HG03175 (cell line): ENCODE measurements around the gene CTNNA3.
"Not testable (repeated sequence)": the region's sequence is repeated elsewhere in the genome, so short reads cannot be mapped to it uniquely, and the experiment has no call there.

Experiments used
- ATAC-seq: cut with Tn5 transposase; IDR thresholded peaks from one replicate; pipeline ENCODE4 v1.9.1; 2021; ENCODE audit warnings: mild to moderate bottlenecking, moderate library complexity; ENCODE audit not compliant: unreplicated experiment

CTNNA3 gene

DNA sequence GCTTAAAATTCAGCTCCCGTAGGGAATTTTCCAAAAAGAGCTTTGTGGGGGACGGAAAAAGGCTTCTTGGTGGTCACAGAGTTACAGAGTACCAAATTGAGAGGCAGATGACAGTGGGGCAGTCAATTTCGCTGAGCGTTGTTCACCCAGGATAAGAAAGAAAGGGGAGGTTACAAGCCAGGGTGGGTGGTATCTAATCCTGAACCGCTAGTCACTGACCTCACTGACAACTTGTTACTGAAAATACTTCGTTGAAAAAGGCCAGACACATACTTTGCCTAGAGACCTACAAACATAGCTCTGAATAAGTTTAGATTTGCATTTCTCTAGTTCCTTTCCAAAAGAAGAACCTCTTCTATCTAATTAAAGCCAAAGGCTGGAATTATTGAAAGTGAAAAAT is at the start of gene CTNNA3:
CTNNA3 (minus strand) TSS at position 167 of the 400 bp plus-strand sequence.
- ATAC-seq = no peak

DNA sequence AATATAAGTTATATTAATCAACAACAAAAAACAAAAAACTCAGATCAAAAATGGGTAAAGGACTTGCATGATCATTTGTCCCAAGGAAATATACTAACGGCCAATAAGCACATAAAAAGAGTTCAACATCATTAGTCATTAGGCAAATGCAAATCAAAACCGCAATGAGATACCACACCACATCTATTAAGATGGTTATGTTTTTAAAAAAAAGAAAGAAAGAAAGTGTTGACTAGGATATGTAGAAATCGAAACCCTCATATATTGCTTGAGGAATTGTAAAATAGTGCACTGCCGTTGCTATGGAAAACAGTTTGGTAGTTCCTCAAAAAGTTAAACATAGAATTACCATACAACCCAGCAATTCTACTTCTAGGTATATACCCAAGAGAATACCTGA is 39.4 kb upstream of the CTNNA3 start:
- no peak for ATAC-seq

DNA sequence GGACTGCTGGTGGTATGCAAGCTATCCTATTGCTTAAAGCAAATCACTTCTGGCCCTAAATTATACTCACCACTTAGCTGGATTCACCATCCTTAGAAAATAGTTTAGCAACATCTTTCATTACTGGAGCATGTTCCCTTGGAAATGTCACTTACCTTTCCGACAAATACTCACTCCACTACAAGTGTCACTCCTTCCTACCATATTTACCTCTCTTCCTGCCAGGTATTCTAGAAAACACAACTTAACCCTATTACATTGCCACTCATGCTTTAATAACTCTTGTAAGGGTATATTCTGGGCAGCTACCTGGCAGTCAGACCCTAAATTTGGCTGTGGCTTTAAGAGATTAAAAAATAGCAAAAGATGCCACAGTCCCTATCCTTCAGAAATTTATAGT is 37.5 kb upstream of the CTNNA3 start:
- no peak for ATAC-seq

DNA sequence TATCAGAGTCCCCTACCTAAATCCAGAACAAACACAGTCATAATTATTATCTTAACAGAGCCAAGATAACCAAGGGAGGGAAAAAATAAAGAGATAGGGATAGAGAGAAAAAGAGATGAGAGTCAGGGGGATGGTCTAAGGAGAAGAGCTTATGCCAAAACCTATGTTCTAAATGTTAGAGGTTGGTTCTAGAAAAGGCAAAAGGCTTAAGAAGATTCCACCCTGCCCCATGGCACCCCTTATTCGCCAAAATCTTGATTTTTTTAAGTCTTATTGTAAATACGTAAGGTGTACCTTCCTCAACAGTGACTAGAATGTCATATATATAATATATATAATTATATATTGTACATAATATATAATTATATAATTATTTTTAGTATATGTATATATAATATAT is 29.6 kb upstream of the CTNNA3 start:
- ATAC-seq = no peak

DNA sequence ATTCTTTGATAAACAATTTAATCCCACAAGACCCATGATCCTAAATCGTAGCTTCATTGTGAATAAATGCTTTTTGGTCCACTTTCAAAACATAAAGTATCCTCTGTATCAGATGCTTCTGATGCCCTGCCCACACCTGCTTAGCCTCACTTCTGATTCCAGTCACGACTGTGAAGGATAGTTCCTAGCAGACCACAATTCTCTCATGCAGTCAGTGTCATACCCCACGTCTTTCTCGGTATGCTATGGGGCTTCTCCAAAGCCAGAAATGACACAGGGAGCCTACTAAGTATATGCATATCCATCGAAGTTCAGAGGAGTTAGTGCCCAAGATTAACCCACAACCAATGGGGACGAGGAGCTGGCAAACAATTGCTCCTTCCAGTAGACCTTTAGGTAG is 27.6 kb upstream of the CTNNA3 start:
- no peak for ATAC-seq

DNA sequence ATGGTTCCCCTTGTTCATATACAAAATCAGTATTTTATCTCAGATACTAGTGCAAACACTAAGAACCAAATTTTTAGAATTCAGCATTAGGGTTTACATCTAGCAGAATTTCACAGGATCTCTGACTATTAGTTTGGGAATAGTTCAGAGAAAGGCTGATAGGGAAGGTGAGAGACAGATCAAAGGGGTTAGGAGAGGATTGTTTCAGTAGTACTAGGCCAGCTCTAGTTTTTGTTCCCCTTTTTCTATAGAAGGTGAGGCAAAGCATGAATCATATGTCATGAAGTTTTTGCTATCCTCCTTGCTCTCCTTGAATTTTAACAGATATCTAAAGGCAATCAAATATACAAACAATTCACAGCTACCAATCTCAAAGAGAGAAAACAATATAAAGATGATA is 26.1 kb upstream of the CTNNA3 start:
- peak; percentile 71 for ATAC-seq

DNA sequence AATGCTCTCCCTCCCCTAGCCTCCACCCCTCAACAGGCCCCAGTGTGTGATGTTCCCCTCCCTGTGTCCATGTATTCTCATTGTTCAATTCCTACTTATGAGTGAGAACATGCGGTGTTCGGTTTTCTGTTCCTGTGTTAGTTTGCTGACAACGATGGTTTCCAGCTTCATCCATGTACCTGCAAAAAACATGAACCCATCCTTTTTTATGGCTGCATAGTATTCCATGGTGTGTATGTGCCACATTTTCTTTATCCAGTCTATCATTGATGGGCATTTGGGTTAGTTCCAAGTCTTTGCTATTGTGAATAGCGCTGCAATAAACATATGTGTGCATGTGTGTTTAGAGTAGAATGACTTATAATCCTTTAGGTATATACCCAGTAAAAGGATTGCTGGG is 20.5 kb upstream of the CTNNA3 start:
- ATAC-seq = not testable (repeated sequence)

DNA sequence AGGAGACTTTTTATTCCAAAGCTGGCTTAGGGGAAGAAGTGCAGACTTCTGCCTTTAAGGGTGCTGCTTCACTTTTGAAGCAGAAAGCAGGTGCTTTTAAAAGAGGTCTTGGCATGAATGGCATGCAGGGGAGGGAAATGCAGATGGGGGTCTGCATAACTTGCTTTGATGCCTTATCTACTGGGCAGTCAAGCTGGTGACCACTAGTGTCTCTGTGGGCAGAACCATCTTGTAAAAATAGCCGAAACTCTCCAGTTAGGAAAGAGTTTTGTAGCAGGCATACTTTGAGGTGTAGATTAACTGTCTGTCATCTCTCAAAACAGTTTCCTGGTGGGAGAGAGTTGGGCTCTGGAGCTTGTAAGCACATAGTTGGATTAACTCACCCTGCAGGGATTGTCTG is 9.9 kb upstream of the CTNNA3 start:
- ATAC-seq = no peak

DNA sequence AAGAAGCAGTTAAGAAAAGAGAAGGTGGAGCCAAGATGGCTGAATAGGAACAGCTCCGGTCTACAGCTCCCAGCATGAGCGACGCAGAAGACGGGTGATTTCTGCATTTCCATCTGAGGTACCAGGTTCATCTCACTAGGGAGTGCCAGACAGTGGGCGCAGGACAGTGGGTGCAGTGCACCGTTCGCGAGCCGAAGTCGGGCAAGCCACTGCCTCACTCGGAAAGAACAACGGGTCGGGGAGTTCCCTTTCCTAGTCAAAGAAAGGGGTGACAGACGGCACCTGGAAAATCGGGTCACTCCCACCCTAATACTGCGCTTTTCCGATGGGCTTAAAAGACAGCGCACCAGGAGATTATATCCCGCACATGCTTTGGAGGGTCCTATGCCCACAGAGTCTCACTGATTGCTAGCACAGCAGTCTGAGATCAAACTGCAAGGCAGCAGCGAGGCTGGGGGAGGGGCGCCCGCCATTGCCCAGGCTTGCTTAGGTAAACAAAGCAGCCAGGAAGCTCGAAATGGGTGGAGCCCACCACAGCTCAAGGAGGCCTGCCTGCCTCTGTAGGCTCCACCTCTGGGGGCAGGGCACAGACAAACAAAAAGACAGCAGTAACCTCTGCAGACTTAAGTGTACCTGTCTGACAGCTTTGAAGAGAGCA is 3.7 kb upstream of the CTNNA3 start:
- ATAC-seq = not testable (repeated sequence)

DNA sequence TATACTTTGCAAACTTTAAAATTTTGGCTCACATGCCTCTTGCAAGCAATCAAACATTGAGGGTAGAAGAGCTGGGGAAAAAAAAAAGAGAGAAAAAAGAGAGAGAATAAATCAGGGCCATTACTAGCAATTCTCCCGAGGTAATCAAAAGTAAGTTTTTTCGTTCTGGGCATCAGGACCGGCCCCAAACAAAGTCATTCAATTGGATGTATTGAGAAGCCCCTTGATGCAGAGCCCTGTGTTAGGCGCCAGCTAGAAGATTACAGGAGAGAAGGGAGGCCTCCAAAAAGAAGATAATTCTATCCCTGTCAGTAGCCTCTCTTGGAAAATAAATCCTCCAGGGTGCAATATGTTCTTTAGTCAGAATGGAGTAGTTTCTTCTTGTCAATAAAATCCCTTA is 2.2 kb upstream of the CTNNA3 start:
- no peak for ATAC-seq

DNA sequence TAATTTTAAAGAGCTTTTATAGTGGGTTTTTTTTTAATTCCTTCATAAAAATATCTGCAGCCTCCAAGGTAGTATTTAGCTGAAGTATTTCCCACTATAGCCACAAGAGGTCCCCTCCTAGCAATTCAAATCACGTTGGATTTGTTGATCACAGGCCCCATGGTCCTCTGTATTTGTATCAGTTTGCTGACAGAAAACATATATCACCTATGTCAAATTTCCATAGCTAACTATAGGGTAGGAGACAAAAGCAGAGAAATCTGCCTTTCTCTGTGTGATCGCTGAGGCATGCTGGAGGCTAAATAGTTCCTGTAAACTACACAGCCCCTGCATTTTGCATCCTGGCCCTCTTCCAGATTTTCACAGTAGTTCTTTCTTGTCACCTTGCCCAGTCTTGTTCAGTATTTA is 1.7 kb upstream of the CTNNA3 start:
- ATAC-seq = peak; percentile 85

DNA sequence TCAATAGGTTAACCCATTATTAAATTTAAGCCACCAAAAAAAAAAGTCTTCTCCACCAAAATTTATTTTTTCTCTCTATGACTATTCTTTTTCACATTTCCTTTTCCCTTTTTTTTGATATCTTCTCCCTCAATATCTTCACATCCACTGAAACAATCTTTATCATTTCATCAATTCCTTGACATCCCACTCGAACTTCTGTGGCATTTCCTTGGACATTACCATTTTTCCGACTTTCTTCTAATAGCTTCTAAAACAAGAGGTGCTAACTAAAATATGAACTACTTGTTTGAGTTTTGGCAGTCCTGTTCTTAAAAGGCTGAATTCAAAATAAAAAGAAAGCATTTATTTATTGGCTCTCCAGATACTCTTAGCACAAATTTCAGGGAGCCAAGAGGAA is 684 bp upstream of the CTNNA3 start:
- no peak for ATAC-seq

DNA sequence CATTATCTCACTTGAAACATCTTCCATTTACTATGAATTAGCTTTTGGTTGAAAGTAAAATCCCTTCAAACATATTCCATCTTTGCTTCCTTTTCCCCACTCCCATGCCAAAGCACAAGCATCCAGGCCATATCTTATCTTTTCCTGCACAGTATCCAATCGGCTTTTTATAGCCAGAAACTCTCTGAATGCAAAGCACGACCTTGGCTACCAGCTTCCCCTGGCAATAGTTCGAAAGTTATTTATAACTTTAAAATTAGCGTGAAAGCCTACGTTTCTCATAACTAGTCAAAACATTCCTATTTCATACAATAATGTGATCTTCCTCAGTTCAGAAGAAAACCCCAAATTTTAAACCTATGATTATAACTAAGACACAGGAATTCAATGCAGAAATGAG is 440 bp downstream of the CTNNA3 start:
- no peak for ATAC-seq

DNA sequence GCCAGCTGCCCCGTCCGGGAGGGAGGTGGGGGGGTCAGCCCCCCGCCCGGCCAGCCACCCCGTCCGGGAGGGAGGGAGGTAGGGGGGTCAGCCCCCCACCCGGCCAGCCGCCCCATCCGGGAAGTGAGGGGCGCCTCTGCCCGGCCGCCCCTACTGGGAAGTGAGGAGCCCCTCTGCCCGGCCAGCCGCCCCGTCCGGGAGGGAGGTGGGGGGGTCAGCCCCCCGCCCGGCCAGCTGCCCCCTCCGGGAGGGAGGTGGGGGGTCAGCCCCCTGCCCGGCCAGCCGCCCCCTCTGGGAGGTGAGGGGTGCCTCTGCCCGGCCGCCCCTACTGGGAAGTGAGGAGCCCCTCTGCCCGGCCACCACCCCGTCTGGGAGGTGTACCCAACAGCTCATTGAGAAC is 4.1 kb downstream of the CTNNA3 start:
- not testable (repeated sequence) for ATAC-seq

DNA sequence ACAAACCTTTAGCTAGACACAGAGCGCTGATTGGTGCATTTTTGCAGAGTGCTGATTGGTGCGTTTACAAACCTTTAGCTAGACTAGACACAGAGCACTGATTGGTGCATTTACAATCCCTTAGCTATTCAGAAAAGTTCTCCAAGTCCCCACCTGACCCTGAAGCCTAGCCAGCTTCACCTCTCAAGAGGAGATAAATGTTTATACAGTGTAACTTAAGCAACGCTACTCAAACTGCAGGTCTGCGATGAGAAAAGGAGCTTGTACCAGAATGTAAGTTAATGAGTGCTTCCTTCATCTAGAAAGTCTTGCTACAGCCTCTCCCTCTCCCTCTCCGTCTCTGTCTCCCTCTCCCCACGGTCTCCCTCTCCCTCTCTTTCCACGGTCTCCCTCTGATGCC is 5.5 kb downstream of the CTNNA3 start:
- ATAC-seq = not testable (repeated sequence)

DNA sequence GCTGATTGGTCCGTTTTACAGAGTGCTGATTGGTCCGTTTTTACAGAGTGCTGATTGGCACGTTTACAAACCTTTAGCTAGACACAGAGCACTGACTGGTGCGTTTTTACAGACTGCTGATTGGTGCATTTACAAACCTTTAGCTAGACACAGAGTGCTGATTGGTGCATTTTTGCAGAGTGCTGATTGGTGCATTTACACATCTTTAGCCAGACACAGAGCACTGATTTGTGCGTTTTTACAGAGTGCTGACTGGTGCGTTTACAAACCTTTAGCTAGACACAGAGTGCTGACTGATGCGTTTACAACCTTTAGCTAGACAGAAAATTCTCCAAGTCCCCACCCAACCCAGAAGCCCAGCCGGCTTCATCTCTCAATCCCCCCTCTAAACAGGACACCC is 11.9 kb downstream of the CTNNA3 start:
- not testable (repeated sequence) for ATAC-seq

DNA sequence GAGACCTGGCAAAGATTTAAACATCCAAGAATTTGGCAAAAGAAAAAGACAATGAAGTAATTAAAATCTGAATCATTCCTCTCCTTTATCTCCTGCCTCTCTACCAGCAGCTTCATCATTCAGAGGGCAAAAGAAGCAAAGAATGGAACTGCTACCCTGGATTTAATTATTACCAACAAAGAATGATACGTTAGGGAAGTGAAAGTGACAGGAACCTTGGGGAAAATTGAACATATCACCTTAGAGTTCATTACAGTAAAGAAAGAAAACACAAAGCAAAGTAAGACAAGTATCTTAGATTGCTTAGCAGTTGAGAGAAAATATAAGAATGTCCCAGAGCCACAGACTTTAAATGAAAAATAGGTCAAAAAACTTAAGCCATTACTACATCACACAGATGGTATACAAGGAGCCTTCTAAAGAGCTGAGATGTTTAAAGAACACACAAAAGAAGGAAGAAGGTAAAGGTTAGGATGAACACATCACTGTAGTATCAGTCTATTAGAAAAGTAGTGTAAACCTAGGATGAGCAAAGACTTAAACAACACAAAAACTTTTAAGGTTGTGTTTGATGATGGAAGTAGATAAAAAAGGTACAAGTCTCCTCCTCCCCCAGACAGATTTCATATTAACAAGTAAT is 17.5 kb downstream of the CTNNA3 start:
- peak; percentile 53 for ATAC-seq

DNA sequence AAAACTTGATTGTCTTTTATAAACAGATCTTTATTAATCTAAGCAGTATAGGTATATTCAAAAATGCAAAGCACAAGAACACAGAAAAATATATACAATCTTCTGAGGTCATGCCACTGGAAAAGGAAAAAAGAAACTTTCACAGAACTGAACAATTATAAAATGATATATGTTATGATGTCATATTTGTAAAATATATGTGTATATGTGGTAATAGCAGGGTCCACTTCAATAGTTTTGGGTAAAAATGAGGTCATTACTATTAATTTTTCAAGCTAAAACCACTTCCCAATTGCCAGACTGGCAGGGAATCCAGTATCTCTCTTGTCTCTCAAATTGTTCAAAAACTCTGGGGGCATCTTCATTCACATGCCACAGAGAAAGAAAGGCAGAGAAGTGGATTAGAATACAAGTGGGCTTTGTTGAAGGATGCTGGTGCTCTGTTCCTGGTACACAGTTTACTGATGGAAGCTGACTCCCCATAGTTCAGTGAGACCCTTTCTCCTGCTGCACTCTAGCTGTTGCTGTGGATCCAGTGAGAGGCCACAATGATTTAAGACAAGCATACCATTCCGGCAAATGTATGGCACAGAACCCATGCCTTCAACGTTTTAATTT is 19.7 kb downstream of the CTNNA3 start:
- ATAC-seq = no peak

DNA sequence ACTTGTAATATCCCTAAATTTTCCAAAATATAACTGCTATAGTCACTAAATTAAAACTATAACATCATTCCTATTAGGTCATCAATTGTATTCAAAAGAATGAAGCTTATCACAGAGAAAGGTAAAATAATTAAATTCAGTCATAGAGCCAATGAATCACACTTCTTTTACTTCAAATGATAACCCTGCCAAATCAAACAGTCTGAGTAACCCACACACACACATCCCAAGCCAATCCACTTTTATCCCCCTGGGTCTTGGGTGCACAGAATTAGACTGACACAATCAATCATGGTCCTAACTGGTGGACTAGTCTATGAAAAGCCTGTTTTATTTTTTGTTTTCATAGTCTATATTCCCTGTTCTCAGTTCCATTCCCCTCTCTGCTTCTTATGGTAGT is 25.6 kb downstream of the CTNNA3 start:
- no peak for ATAC-seq

DNA sequence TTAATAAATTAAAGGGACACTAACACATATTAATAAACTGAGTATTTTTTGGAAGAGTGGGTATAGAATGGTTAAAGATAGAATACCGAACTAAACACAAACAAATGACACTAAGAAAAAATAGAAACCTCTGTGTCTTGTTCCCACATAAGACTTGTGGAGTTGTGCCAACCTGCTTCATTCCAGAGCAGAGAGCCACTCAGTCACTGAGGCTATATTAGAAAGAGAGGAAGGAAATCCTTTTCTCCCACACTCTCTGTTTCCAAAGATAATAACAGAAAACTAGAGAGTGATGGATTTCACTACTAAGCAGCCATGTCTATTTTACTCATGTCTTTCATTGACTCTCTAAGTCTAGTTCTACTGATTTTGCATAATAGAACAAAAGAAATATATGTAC is 26.0 kb downstream of the CTNNA3 start:
- ATAC-seq = no peak

DNA sequence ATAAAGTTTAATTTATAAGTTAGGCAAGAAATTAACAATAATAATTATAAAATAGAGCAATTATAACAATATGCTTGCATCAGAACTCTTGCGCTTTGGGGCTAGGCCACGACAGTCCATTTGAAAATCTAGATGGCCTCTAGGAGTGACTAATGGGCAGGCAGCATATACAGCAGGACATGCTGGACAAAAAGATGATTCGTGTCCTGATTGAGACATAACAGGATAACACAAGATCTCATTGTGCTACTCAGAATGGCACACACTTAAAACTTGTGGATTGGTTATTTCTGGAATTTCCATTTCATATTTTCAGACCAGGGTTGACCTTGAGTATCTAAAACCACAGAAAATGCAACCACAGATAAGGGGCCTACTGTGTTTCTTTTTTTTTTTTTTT is 27.5 kb downstream of the CTNNA3 start:
- ATAC-seq = no peak

DNA sequence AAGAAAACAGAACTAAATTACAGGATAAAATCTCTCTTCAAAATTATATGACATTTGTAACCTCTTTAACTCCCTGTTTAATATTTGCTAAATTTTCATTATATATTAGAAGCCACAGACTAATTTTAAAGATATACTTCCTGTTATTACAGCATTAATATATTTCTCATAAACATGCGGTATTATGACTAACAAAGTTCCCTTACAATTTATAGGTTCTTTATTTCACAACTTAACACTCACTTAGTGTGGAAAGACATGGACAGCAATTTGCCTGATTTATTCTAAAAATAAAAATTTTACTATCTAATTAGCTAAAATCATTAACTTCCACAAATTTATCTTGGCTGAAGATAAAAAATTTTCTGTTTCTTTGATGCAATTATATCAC is 29.0 kb downstream of the CTNNA3 start:
- no peak for ATAC-seq
